Esophagus (tissue), 2 donors: ENCODE data around the gene IFI27. TPM values are rescaled to one million over a fixed set of nuclear protein-coding genes. Genes with fewer than 3 reads are reported as not detected.
"Not testable (repeated sequence)": the region's sequence is repeated elsewhere in the genome, so short reads cannot be mapped to it uniquely, and the experiment has no call there.

Experiments used
- H3K27ac ChIP-seq, 2 donors: one replicate each; pipeline ENCODE4 v1.5.1; 2013; ENCODE audit warnings: low read depth in 2 of 2, mild to moderate bottlenecking in 2 of 2, inconsistent platforms in 1 of 2, low read length in 1 of 2, moderate library complexity in 1 of 2
- H3K27me3 ChIP-seq, 2 donors: one replicate each; pipeline ENCODE4 v1.6.1; 2013; ENCODE audit warnings: low read length in 2 of 2, control low read depth in 1 of 2, mild to moderate bottlenecking in 1 of 2; ENCODE audit not compliant: insufficient read depth in 2 of 2, control insufficient read depth in 1 of 2
- H3K36me3 ChIP-seq, 2 donors: one replicate each; pipeline ENCODE4 v1.6.1; 2013; ENCODE audit warnings: low read length in 1 of 2; ENCODE audit not compliant: control insufficient read depth in 2 of 2, insufficient read depth in 2 of 2
- H3K4me1 ChIP-seq, 2 donors: one replicate each; pipeline ENCODE4 v1.6.1; 2013; ENCODE audit warnings: low read length in 1 of 2; ENCODE audit not compliant: control insufficient read depth in 2 of 2, insufficient read depth in 2 of 2
- H3K4me3 ChIP-seq, 2 donors: one replicate each; pipeline ENCODE4 v1.5.1; 2013; ENCODE audit warnings: low read length in 2 of 2, mild to moderate bottlenecking in 2 of 2, low read depth in 1 of 2, moderate library complexity in 1 of 2
- H3K9me3 ChIP-seq, 2 donors: one replicate each; pipeline ENCODE4 v1.6.1; 2013; ENCODE audit warnings: mild to moderate bottlenecking in 2 of 2, low read depth in 1 of 2, low read length in 1 of 2, moderate library complexity in 1 of 2; ENCODE audit not compliant: control insufficient read depth in 2 of 2, insufficient read depth in 1 of 2
- WGBS, 2 donors: extraction: QIAGEN DNeasy Blood & Tissue Kit; methylation state at CpG; one replicate each; pipeline ENCODE4 v1.1.7; 2013; 5-methylcytosine and 5-hydroxymethylcytosine counted together
- polyA plus RNA-seq, 2 donors: library from polyadenylated mRNA; stranded (reverse); fragments of 200-250 nt; gene quantifications; one replicate each; pipeline ENCODE4 v1.2.3, GENCODE V29; 2013
- donor health status: healthy with polysubstance abuse.
- donor health status: Bipolar disorder and iron deficiency.

IFI27 gene
- polyA plus RNA-seq: 100 to 1,000 TPM; 155 to 478 TPM

DNA sequence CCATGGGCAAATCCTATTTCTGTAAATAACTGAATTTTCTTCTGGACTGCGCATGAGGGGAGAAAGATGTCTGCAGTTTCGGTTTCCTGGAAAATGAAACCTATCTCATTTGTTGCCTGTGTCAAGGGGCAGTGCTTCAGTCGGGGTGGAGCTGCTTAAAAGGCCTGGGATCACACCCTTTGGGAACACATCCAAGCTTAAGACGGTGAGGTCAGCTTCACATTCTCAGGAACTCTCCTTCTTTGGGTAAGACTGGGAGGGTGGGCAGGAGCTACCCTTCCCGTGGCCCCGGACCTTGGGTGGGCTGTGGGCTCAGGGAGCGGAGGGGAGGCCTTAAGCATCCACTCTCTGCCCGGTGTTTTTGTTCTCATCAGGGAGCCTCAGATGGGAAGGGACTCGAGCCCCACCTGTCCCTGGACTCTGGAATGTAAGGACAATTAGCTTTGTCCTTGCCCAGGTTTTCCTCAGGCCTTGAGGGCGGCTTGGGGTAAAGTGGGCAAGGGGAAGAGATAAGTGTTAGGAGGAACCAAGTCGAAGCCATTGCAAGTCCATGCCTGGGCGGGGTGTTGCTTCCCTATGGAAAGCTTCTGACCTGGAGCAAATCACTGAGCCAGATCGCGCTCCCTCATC is at the start of gene IFI27:
IFI27 (plus strand) TSS at position 185 of the 630 bp plus-strand sequence.
- 47 to 61% methylated on average over 14 of the region's 14 CpGs for WGBS, 2 donors
- no peaks in the 10 kb centered on the region for H3K36me3 ChIP-seq
- H3K4me3 ChIP-seq: peak within 1 kb of the TSS; percentile 27 to 34

DNA sequence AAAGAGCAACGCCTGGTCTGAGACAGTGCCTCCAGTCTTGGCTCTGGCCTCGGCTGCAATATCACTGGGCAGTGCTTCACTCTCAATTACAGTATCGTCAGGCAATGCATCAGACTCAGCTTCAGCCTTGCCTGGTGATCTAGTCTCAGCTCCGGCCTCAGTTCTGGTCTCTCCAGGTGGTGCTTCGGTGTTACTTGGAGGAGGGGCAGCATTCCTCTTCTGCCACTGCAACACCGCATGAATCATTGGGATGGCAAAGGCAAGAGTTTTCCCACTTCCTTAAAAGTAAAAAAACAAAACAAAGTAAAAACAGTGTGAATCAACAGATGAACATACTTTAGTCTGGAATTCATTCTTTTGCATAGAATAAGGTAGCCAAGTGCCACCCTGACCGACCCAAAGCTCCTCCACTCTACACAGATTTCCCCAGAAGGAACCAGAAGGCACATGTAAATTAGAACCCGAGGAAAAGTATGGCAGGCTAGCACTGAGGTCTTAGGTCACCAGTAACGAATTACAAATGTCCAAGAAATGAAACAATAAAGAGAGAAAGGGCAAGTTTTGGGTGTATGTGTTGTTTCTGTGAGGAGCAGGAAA is 48.1 kb upstream of the IFI27 start:
- H3K27ac ChIP-seq: no peak overlapping the region
- 76 to 77% methylated on average over 9 of the region's 9 CpGs for WGBS, 2 donors

More for the DNA sequence above, at the start of gene IFI27:
- Histone ChIP-seq H3K4me1 (peaks cover 4 to 17% of the 10 kb centered on the region in 2 donors), H3K9me3 (no peaks in the 10 kb centered on the region), H3K27me3 (no peaks in the 10 kb centered on the region), H3K27ac (peak within 1 kb of the TSS; percentile 72 to 75)

DNA sequence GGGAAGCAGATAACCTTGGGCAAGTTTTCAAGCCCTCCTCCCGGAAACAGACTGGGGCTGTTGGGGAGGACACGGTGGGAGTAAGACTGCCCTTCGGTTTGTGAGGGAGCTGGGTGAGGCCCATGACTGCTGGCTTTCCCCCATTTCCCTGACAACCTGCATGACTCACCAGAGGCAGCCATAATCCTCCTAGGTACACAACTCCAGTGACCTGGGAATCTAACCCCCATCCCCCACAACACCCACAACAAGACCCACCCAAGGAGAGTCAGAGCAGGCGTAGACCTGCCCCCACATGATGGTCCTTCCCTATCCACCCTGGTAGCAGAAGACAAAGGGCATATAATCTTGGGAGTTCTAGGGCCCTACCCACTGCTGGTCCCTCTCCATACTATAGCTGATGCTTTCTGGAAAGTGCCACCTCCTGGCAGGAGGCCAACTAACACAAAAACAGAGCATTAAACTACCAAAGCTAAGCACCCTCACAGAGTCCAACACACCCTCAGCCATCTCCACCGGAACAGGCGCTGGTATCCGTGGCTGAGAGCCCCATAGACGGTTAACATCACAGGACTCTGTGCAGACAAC is 44.4 kb upstream of the IFI27 start:
- Histone ChIP-seq H3K9me3 (no peaks in the 10 kb centered on the region), H3K4me3 (no peak overlapping the region), H3K27ac (peak overlapping the region; percentile 60 to 84), H3K36me3 (peaks cover 6% of the 10 kb centered on the region in 2 donors), H3K4me1 (peaks cover 2 to 16% of the 10 kb centered on the region in 2 donors), H3K27me3 (no peaks in the 10 kb centered on the region)
- WGBS, 2 donors: 38 to 44% methylated on average over 8 of the region's 8 CpGs

More for the DNA sequence above, 48.1 kb upstream of the IFI27 start:
- peaks cover 2 to 16% of the 10 kb centered on the region in 2 donors for H3K4me1 ChIP-seq
- peaks cover 16 to 23% of the 10 kb centered on the region in 2 donors for H3K36me3 ChIP-seq
- no peaks in the 10 kb centered on the region for H3K27me3 ChIP-seq
- H3K4me3 ChIP-seq: no peak overlapping the region
- no peaks in the 10 kb centered on the region for H3K9me3 ChIP-seq

DNA sequence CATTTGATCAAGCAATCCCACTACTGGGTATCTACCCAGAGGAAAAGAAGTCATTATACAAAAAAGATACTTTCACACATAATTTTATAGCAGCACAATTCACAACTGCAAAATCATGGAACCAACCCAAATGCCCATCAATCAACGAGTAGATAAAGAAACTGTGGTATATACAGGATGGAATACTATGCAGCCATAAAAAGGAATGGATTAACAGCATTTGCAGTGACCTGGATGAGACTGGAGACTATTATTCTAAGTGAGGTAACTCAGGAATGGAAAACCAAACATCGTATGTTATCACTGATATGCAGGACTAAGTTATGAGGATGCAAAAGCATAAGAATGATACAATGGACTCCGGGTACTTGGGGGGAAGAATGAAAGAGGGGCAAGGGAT is 38.5 kb upstream of the IFI27 start:
- 95 to 98% methylated on average over 3 of the region's 3 CpGs for WGBS, 2 donors
- H3K9me3 ChIP-seq: not testable (repeated sequence)

DNA sequence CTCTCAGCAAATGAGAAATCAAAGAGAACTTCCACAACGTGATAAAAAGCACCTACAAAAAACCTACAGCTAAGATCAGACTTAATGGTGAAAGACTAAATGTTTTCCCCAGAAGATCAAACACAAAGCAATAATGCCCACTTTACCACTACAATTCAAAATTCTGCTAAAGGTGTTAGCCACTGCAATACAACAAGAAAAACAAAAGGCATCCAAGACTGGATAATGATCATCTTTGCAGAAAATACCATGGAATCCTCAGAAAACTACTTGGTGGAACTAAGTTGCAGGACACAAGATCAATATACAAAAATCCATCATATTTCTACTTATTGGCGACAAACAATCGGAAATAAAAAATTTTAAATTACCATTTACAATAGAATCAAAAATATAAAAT is 36.0 kb upstream of the IFI27 start:
- Histone ChIP-seq H3K9me3 (no peaks in the 10 kb centered on the region), H3K4me3 (no peak overlapping the region), H3K36me3 (peaks cover 0 to 6% of the 10 kb centered on the region in 2 donors), H3K27me3 (no peaks in the 10 kb centered on the region), H3K4me1 (peaks cover 2 to 3% of the 10 kb centered on the region in 2 donors), H3K27ac (no peak overlapping the region)
- 97 to 98% methylated on average over 3 of the region's 3 CpGs for WGBS, 2 donors

More for the DNA sequence above, 38.5 kb upstream of the IFI27 start:
- not testable (repeated sequence) for H3K27me3 ChIP-seq, H3K36me3 ChIP-seq, H3K4me3 ChIP-seq, H3K27ac ChIP-seq, H3K4me1 ChIP-seq

DNA sequence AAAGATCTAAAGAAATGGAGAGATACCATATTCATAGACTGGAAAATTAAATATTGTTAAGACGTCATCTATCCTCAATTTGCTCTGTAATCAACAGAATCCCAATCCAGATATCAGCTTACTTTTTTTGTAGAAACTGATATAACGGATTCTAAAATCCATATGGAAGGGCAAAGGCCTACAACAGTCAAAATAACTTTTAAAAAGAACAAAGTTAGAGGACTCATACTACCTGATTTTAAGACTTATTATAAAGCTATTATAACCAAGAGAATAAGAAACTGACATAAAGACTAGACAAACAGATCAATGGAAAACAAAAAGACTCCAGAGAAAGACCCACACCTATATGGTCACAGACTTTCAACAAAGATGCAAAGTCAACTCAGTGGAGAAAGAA is 35.5 kb upstream of the IFI27 start:
- H3K27ac ChIP-seq: no peak overlapping the region
- no peaks in the 10 kb centered on the region for H3K9me3 ChIP-seq
- H3K36me3 ChIP-seq: peaks cover 0 to 6% of the 10 kb centered on the region in 2 donors
- no peaks in the 10 kb centered on the region for H3K27me3 ChIP-seq
- WGBS, 2 donors: 93 to 98% methylated on average over 2 of the region's 2 CpGs
- no peak overlapping the region for H3K4me3 ChIP-seq
- H3K4me1 ChIP-seq: peaks cover 2 to 3% of the 10 kb centered on the region in 2 donors

DNA sequence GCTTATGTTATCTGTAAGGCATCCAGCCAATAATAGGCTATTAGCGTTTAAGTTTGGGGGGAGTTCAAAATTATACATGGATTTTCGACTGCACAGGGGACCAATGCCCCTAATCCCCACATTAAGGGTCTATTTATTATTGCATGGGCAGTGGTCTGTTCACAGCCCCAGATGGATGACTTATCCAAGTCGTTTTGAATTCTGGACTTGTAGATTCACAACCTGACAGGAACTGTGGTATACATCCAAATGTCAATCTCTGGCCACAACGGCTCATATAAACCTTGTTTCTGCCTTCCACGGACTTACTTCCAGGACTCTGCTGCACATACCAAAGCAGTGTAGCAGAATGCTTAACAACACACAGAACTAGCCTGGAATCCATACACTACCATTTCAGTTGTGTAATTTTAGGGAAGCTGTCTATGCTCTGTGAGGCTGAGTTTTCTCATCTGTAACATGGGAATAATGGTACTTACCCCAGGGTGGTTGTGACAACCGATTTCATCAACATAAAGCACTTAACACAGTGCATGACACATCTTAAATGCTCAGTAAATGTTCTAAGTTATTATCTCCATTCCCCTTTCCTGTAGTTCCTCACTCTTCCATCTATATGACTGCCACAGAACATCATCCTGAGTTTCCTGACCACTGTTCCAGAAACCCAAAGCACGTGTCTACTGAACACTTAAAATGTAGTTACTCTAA is 33.3 kb upstream of the IFI27 start:
- 60 to 62% methylated on average over 7 of the region's 7 CpGs for WGBS, 2 donors
- Histone ChIP-seq H3K36me3 (peaks cover 0 to 6% of the 10 kb centered on the region in 2 donors), H3K27ac (peak overlapping the region in 1 of 2 donors; percentile 1), H3K27me3 (no peaks in the 10 kb centered on the region), H3K4me1 (peaks cover 2 to 3% of the 10 kb centered on the region in 2 donors), H3K9me3 (no peaks in the 10 kb centered on the region), H3K4me3 (peak overlapping the region in 1 of 2 donors; percentile 32)

DNA sequence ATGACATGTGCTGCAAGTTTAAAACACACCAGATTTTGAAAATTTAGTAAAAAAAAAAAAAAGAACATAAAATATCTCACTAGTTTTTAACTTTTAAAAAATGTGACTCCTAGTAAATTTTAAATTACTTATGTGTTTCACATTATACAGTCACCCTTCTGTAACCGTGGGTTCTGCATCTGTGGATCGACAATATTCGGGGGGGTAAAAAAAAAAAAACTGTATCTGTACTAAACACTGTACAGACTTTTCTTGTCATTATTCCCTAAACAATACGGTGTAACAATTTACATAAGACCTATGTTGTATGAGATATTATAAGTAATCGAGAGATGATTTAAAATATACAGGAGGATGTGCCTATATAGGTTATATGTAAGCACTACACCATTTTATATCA is 32.7 kb upstream of the IFI27 start:
- H3K9me3 ChIP-seq: no peaks in the 10 kb centered on the region
- 70 to 77% methylated on average over 5 of the region's 5 CpGs for WGBS, 2 donors
- H3K4me1 ChIP-seq: peaks cover 2 to 3% of the 10 kb centered on the region in 2 donors
- H3K27me3 ChIP-seq: no peaks in the 10 kb centered on the region
- H3K27ac ChIP-seq: no peak overlapping the region
- H3K4me3 ChIP-seq: peak overlapping the region in 1 of 2 donors; percentile 32
- peaks cover 0 to 6% of the 10 kb centered on the region in 2 donors for H3K36me3 ChIP-seq

DNA sequence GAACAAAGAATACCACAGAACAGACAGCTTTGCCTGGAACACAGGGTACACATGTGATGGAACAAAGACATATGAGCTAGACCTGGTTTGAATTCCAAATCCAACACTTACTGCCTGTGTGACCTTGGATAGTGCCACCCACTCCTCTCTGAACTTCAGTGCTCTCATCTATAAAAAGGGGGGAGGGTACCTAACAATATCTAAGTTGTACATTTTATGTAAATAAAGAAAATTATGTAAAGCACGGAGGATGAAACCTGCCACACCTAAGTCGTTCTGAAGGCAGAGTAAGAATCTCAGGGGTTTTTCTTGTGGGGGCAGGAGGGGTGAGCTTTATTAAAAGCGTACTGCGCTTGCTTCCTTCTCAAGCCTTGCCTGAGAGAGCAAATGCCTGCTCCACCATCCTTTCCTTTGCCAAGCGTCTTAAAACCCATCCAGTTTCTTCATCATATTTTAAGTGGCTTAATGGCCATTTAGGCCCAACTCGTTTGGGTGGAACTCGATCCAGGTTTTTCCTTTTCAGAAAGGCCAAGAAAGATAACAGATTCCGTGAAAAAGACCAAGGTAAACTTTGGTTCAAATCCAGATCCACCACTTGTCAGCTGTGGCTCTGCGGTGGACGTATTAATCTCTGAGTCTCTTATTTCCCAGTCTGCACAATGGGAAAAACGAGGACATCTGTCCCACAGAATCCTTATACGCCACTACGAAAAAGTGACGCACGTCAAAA is 30.5 kb upstream of the IFI27 start:
- peaks cover 0 to 6% of the 10 kb centered on the region in 2 donors for H3K36me3 ChIP-seq
- H3K4me3 ChIP-seq: peak overlapping the region; percentile 84 to 96
- WGBS, 2 donors: 2 to 3% methylated on average over 15 of the region's 15 CpGs
- H3K9me3 ChIP-seq: no peaks in the 10 kb centered on the region
- H3K27me3 ChIP-seq: no peaks in the 10 kb centered on the region
- H3K27ac ChIP-seq: peak overlapping the region; percentile 95 to 97
- H3K4me1 ChIP-seq: peaks cover 2 to 3% of the 10 kb centered on the region in 2 donors
